Inflammatory macrophage treated with lipopolysaccharide for 1 hour (primary cell): Measurements from ENCODE around the gene MYOZ3.

ENCODE experiments used
- DNase-seq, 2 donors: peaks; one replicate each; pipeline ENCODE4 v3.0.0-alpha.2; 2020 to 2022

The MYOZ3 gene

GRCh38 chr5:150644058-150644457, 17.0 kb upstream of the MYOZ3 start:
- no peak for DNase-seq

GRCh38 chr5:150644514-150644913, 16.5 kb upstream of the MYOZ3 start:
- no peak for DNase-seq

GRCh38 chr5:150645070-150645700, 15.9 kb upstream of the MYOZ3 start:
- no peak for DNase-seq

- DNase-seq = no peak
Observed at GRCh38 chr5:150647275-150648251, 13.5 kb upstream of the MYOZ3 start.

- DNase-seq = no peak
Observed at GRCh38 chr5:150648294-150649107, 12.6 kb upstream of the MYOZ3 start.

- DNase-seq = no peak
Observed at GRCh38 chr5:150649108-150650020, 11.7 kb upstream of the MYOZ3 start.

GRCh38 chr5:150650021-150651006, 10.7 kb upstream of the MYOZ3 start:
- DNase-seq = no peak

GRCh38 chr5:150651382-150651781, 9.7 kb upstream of the MYOZ3 start:
- DNase-seq = no peak

- DNase-seq = no peak
Observed at GRCh38 chr5:150651924-150652671, 9.0 kb upstream of the MYOZ3 start.

GRCh38 chr5:150653145-150653761, 7.8 kb upstream of the MYOZ3 start:
- no peak for DNase-seq

- no peak for DNase-seq
Observed at GRCh38 chr5:150653762-150654556, 7.1 kb upstream of the MYOZ3 start.

- no peak for DNase-seq
Observed at GRCh38 chr5:150655221-150655620, 5.8 kb upstream of the MYOZ3 start.

GRCh38 chr5:150656191-150657132, 4.6 kb upstream of the MYOZ3 start:
- DNase-seq = peak; percentile 22 to 39

- no peak for DNase-seq
Observed at GRCh38 chr5:150658121-150658520, 2.9 kb upstream of the MYOZ3 start.

GRCh38 chr5:150658699-150659265, 2.3 kb upstream of the MYOZ3 start:
- DNase-seq = no peak

- no peak for DNase-seq
Observed at GRCh38 chr5:150659360-150660107, 1.5 kb upstream of the MYOZ3 start.
